Transverse colon (tissue), 4 donors: Measurements from ENCODE around the gene PAK1IP1. TPM values are rescaled to one million over a fixed set of nuclear protein-coding genes. Genes with fewer than 3 reads are reported as not detected.

Source experiments
- DNase-seq: peaks from one replicate; pipeline ENCODE4 v3.0.0-alpha.2; 2019
- H3K27ac ChIP-seq, 4 donors: fragments of 200-600 bp; sonication (generic); 2 replicates each; pipeline ENCODE4 v1.5.1; 2016 to 2018; ENCODE audit warnings: inconsistent platforms in 4 of 4
- H3K27me3 ChIP-seq: fragments of 200-600 bp; sonication (generic); 2 replicates; pipeline ENCODE4 v1.5.1; 2017; ENCODE audit warnings: inconsistent platforms
- H3K36me3 ChIP-seq, 4 donors: fragments of 200-600 bp; sonication (generic); 2 replicates each; pipeline ENCODE4 v1.5.1; 2017 to 2019; ENCODE audit warnings: inconsistent platforms in 4 of 4
- H3K4me1 ChIP-seq, 4 donors: fragments of 200-600 bp; sonication (generic); 2 replicates each; pipeline ENCODE4 v1.5.1; 2017 to 2020; ENCODE audit warnings: inconsistent platforms in 4 of 4
- H3K4me3 ChIP-seq, 4 donors: fragments of 200-600 bp; sonication (generic); 1 replicate in 1 of 4; 2 replicates in 3 of 4; pipeline versions ENCODE4 v1.5.1 to v1.6.1; 2017 to 2019; ENCODE audit warnings: inconsistent platforms in 4 of 4
- H3K9me3 ChIP-seq, 2 donors: fragments of 200-600 bp; sonication (generic); 2 replicates each; pipeline ENCODE4 v1.5.1; 2017 to 2019; ENCODE audit warnings: inconsistent platforms in 2 of 2
- EP300 ChIP-seq: sonication (generic); formaldehyde crosslinking; IDR thresholded peaks from one replicate; pipeline ENCODE4 v1.6.1; 2017; ENCODE audit warnings: antibody characterized with exemption, low read depth
- POLR2A ChIP-seq: fragments of 450-650 bp; IDR thresholded peaks from one replicate; pipeline ENCODE4 v1.6.1; 2016; ENCODE audit warnings: antibody characterized with exemption, mild to moderate bottlenecking, moderate library complexity
- POLR2AphosphoS5 ChIP-seq, 3 donors: sonication (generic); formaldehyde crosslinking; IDR thresholded peaks; one replicate each; pipeline ENCODE4 v1.6.1; 2016; ENCODE audit warnings: antibody characterized with exemption in 3 of 3
- WGBS, 2 donors: methylation state at CpG; one replicate each; pipeline ENCODE4 v1.1.5; 2018; ENCODE audit warnings: low coverage in 1 of 2; 5-methylcytosine and 5-hydroxymethylcytosine counted together
- in situ Hi-C, 4 donors: fragments of 200-750 bp; cut with MboI; loops; one replicate each; pipeline versions ENCODE4 v1.15.0 to v1.15.1; 2017; ENCODE audit warnings: low sequenced_read_pairs in 3 of 4, low pct_ligation_motif_present in 1 of 4, low pct_unique_long_range_greater_than_20kb in 1 of 4
- intact Hi-C: fragments of 100-400 bp; cut with DNase I; formaldehyde crosslinking; loops from one replicate; pipeline ENCODE4 v1.15.1; 2023; ENCODE audit warnings: low total_unique reads
- total RNA-seq, 4 donors: library from RNA; depleted of rRNA; stranded (reverse); fragments of >200 nt; gene quantifications; one replicate each; pipeline ENCODE4 v1.1.0, GENCODE V29; 2016
- TF ChIP-seq, protein P1 (sequence below), 5 experiments: fragments of 200-600 bp in 3 of 5; fragments of 450-650 bp in 2 of 5; sonication (generic) in 3 of 5; IDR thresholded peaks; 1 replicate in 2 of 5; 2 replicates in 3 of 5; pipeline ENCODE4 v1.5.1; 2016 to 2017; ENCODE audit warnings: antibody characterized with exemption in 5 of 5, inconsistent platforms in 3 of 5, mild to moderate bottlenecking in 2 of 5, moderate library complexity in 1 of 5

PAK1IP1 gene
- total RNA-seq, 4 donors from 2014 or later = 5.6 to 6.4 (median 6.0) TPM

DNA sequence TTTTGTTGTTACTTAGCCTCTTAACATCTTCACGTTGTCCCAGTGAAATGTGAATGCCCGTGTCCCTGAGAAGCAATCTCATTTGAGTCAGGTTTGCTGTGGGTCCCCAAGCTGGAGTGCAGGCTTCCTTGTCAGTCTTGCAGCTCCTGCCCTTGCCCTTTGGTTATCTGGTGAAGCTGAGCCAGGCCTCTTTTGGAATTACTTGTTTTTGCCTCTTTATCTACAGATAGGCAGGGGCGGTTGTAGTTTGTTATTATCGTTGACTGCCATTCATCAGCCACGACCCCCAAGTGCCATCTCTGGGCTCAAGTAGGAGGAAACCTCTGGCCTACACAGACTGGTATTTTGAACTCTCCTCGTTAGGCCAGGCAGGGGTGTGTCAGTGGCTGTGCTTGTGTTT is 30.3 kb downstream of the PAK1IP1 start:
- in situ Hi-C loops = no loop called here
- no peak overlapping the region for H3K4me3 ChIP-seq
- H3K36me3 ChIP-seq = peaks cover 0 to 13% (median 2%) of the 10 kb centered on the region in 4 donors
- 87 to 90% methylated on average over 2 to 6 of the region's 6 CpGs for WGBS, 2 donors
- no peaks in the 10 kb centered on the region for H3K9me3 ChIP-seq
- no peak overlapping the region for H3K27ac ChIP-seq
- no peaks in the 10 kb centered on the region for H3K27me3 ChIP-seq
- TF ChIP-seq EP300 (no peak), POLR2AphosphoS5 (IDR thresholded peaks at IDR 0.05) (no peak), POLR2A (no peak)
- TF ChIP-seq, protein P1, sequence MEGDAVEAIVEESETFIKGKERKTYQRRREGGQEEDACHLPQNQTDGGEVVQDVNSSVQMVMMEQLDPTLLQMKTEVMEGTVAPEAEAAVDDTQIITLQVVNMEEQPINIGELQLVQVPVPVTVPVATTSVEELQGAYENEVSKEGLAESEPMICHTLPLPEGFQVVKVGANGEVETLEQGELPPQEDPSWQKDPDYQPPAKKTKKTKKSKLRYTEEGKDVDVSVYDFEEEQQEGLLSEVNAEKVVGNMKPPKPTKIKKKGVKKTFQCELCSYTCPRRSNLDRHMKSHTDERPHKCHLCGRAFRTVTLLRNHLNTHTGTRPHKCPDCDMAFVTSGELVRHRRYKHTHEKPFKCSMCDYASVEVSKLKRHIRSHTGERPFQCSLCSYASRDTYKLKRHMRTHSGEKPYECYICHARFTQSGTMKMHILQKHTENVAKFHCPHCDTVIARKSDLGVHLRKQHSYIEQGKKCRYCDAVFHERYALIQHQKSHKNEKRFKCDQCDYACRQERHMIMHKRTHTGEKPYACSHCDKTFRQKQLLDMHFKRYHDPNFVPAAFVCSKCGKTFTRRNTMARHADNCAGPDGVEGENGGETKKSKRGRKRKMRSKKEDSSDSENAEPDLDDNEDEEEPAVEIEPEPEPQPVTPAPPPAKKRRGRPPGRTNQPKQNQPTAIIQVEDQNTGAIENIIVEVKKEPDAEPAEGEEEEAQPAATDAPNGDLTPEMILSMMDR (IDR thresholded peaks at IDR 0.05) = no peak
- intact Hi-C loops = no loop called here
- DNase-seq = no peak
- peaks cover 0 to 27% (median 18%) of the 10 kb centered on the region in 4 donors for H3K4me1 ChIP-seq

DNA sequence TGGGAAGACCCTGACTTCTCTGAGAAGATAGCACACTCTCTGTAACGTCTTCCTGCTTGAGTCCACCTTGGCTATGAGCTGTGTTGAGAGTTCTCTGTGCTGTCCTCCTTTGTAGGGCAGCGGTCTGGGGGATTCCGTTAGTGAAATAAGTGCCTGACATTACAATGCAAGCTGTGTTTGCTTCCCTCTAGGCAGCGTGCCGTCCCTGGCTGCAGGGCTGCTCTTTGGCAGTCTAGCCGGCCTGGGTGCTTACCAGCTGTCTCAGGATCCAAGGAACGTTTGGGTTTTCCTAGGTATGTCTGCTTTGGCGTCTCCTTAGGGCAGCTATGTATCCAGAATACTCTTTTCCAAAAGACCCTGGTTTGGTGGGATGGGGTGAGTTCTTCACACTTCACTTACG is 30.9 kb downstream of the PAK1IP1 start:
- H3K27me3 ChIP-seq = no peaks in the 10 kb centered on the region
- in situ Hi-C loops = no loop called here
- H3K27ac ChIP-seq = no peak overlapping the region
- peaks cover 0 to 20% (median 4%) of the 10 kb centered on the region in 4 donors for H3K36me3 ChIP-seq
- H3K4me3 ChIP-seq = no peak overlapping the region
- H3K4me1 ChIP-seq = peaks cover 0 to 26% (median 18%) of the 10 kb centered on the region in 4 donors
- DNase-seq = no peak
- no peak for TF ChIP-seq EP300
- no peak for TF ChIP-seq POLR2AphosphoS5 (IDR thresholded peaks at IDR 0.05)
- TF ChIP-seq POLR2A = no peak
- TF ChIP-seq, protein P1 (IDR thresholded peaks at IDR 0.05) = no peak
- H3K9me3 ChIP-seq = no peaks in the 10 kb centered on the region
- intact Hi-C loops = no loop called here
- 91% methylated on average over 9 of the region's 9 CpGs; no CpG with 5 or more reads in 1 of the 2 donors for WGBS, 2 donors

DNA sequence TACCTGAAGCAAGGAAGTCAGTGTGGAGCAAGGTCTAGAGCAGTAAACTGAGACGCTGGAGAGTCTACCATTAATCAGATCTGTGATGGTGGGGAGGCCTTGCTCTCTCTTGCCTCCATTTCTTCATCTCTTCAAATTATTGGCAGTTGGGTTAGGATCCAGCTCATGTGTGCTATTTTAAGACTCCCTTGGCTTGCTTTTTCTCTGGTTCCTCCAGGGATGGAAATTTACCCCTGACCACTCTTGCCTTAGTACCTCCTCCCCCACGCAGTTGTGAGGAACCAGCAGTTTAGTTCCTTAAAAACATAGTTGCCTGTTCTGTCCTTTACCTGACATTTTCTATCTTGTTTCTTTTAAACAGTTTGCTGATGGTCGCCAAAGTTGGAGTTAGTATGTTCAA is 35.5 kb downstream of the PAK1IP1 start:
- no peak for TF ChIP-seq EP300
- TF ChIP-seq, protein P1 (IDR thresholded peaks at IDR 0.05) = no peak
- TF ChIP-seq POLR2A = no peak
- no peak for TF ChIP-seq POLR2AphosphoS5 (IDR thresholded peaks at IDR 0.05)
- Histone ChIP-seq H3K4me1 (no peaks in the 10 kb centered on the region), H3K9me3 (no peaks in the 10 kb centered on the region), H3K27ac (no peak overlapping the region), H3K27me3 (no peaks in the 10 kb centered on the region), H3K4me3 (no peak overlapping the region), H3K36me3 (peaks cover 0 to 25% (median 5%) of the 10 kb centered on the region in 4 donors)
- WGBS, 2 donors = 77 to 80% methylated on average over 2 to 3 of the region's 3 CpGs
- in situ Hi-C loops = no loop called here
- intact Hi-C loops = no loop called here
- DNase-seq = no peak

DNA sequence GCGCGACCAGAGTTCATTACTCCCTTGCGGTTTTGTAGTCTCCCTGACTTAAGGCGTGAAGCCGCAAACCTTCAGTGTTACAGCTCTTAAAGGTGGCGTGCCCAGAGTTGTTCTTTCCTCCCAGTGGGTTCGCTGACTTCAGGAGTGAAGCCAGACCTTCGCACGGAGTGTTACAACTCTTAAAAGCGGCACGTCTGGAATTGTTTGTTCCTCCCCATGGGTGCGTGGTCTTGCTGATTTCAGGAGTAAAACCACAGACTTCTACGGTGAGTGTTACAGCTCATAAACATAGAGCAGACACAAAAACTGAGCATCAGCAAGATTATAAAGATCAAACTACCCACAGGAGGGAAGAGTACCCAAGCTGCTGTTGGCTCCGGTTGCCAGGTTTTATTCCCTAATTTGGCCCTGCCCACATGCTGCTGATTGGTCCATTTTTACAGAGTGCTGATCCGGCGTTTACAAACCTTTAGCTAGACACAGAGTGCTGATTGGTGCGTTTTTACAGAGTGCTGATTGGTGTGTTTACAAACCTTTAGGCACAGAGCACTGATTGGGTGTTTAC is 38.5 kb downstream of the PAK1IP1 start:
- intact Hi-C loops = no loop called here
- no peak overlapping the region for H3K4me3 ChIP-seq
- no peak overlapping the region for H3K27ac ChIP-seq
- 93% methylated on average over 17 of the region's 17 CpGs; no CpG with 5 or more reads in 1 of the 2 donors for WGBS, 2 donors
- peaks cover 0 to 25% (median 5%) of the 10 kb centered on the region in 4 donors for H3K36me3 ChIP-seq
- no peaks in the 10 kb centered on the region for H3K27me3 ChIP-seq
- in situ Hi-C loops = no loop called here
- TF ChIP-seq POLR2AphosphoS5 (IDR thresholded peaks at IDR 0.05) (no peak), POLR2A (no peak), EP300 (no peak)
- TF ChIP-seq, protein P1 (IDR thresholded peaks at IDR 0.05) = no peak
- no peak for DNase-seq
- H3K9me3 ChIP-seq = no peaks in the 10 kb centered on the region
- no peaks in the 10 kb centered on the region for H3K4me1 ChIP-seq
